SK-N-SH (cell line): Measurements from ENCODE around the gene C17orf113. TPM values are rescaled to one million over a fixed set of nuclear protein-coding genes. Genes with fewer than 3 reads are reported as not detected.
A peak's percentile ranks its signal among the peaks of the same experiment; 100 is the strongest.

Experiments used
- CTCF ChIA-PET: fragments of 300-600, 350-600 bp; formaldehyde crosslinking; extraction: SDS; loops from one replicate; lab custom pipeline; 2021; lab: Yijun Ruan, JAX
- POLR2A ChIA-PET: fragments of 350-600 bp; sonication (Branson Sonifier 250); formaldehyde crosslinking; extraction: SDS; loops from one replicate; lab custom pipeline; 2020; ENCODE audit warnings: antibody characterized with exemption, inconsistent platforms; lab: Yijun Ruan, JAX
- DNase-seq: peaks from one replicate; pipeline ENCODE4 v3.0.0; 2012
- H2AFZ ChIP-seq: fragments of 200-600 bp; sonication (generic); 2 replicates; pipeline ENCODE4 v1.8.1; 2016; ENCODE audit warnings: antibody characterized with exemption, mild to moderate bottlenecking, low read depth
- H3F3A ChIP-seq: fragments of 200-600 bp; sonication (generic); replicated peaks from 2 replicates; pipeline ENCODE3; 2016; ENCODE audit warnings: antibody characterized with exemption, mild to moderate bottlenecking; ENCODE audit not compliant: insufficient read depth
- H3K27ac ChIP-seq, 2 experiments: fragments of 200-500 bp in 1 of 2; fragments of 200-600 bp in 1 of 2; sonication (Bioruptor generic) in 1 of 2; sonication (generic), shearing (Covaris generic) in 1 of 2; 2 replicates each; pipeline versions ENCODE4 v1.5.1 to v1.6.1; 2014 to 2016; ENCODE audit warnings: low read depth in 2 of 2, inconsistent platforms in 1 of 2, low read length in 1 of 2, mild to moderate bottlenecking in 1 of 2, mixed read lengths in 1 of 2
- H3K27me3 ChIP-seq: fragments of 200-600 bp; sonication (generic), shearing (Covaris generic); 2 replicates; pipeline ENCODE4 v1.6.1; 2016; ENCODE audit warnings: mixed run types; ENCODE audit not compliant: insufficient read depth
- H3K36me3 ChIP-seq, 2 experiments: fragments of 200-500 bp in 1 of 2; fragments of 200-600 bp in 1 of 2; sonication (Bioruptor generic) in 1 of 2; sonication (generic) in 1 of 2; replicated peaks in 1 of 2; 2 replicates each; pipeline versions ENCODE3 to v1.5.1; 2014 to 2016; ENCODE audit warnings: low read length in 1 of 2, mild to moderate bottlenecking in 1 of 2; ENCODE audit not compliant: insufficient read depth in 2 of 2, control insufficient read depth in 1 of 2
- H3K4me1 ChIP-seq, 2 experiments: fragments of 200-500 bp in 1 of 2; fragments of 200-600 bp in 1 of 2; sonication (Bioruptor generic) in 1 of 2; sonication (generic), shearing (Covaris generic) in 1 of 2; 2 replicates each; pipeline versions ENCODE4 v1.5.1 to v1.6.1; 2014 to 2016; ENCODE audit warnings: low read depth in 1 of 2, low read length in 1 of 2, mixed run types in 1 of 2; ENCODE audit not compliant: insufficient read depth in 2 of 2, control insufficient read depth in 1 of 2
- H3K4me2 ChIP-seq: fragments of 200-600 bp; sonication (generic), shearing (Covaris generic); 2 replicates; pipeline ENCODE4 v1.6.1; 2017; ENCODE audit warnings: mixed run types
- H3K4me3 ChIP-seq, 2 experiments: fragments of 200-500 bp in 1 of 2; fragments of 200-600 bp in 1 of 2; sonication (Bioruptor generic) in 1 of 2; sonication (generic), shearing (Covaris generic) in 1 of 2; 2 replicates each; pipeline versions ENCODE4 v1.5.1 to v1.8.1; 2014 to 2016; ENCODE audit warnings: low read depth in 2 of 2, inconsistent platforms in 1 of 2, low read length in 1 of 2, mild to moderate bottlenecking in 1 of 2, mixed read lengths in 1 of 2, moderate library complexity in 1 of 2
- H3K79me2 ChIP-seq: fragments of 200-600 bp; sonication (generic); 2 replicates; pipeline ENCODE4 v1.8.1; 2017; ENCODE audit warnings: mild to moderate bottlenecking; ENCODE audit not compliant: insufficient read depth
- H3K9ac ChIP-seq: fragments of 200-600 bp; sonication (generic); 2 replicates; pipeline ENCODE4 v1.6.1; 2017; ENCODE audit warnings: mixed run types
- H3K9me2 ChIP-seq: fragments of 200-600 bp; sonication (generic); 2 replicates; pipeline ENCODE4 v1.6.1; 2017; ENCODE audit warnings: mixed run types
- H3K9me3 ChIP-seq: fragments of 200-600 bp; sonication (generic); 2 replicates; pipeline ENCODE4 v1.6.1; 2017; ENCODE audit warnings: mixed run types, mild to moderate bottlenecking, moderate library complexity
- H4K20me1 ChIP-seq: fragments of 200-600 bp; sonication (generic); 2 replicates; pipeline ENCODE4 v1.6.1; 2017; ENCODE audit warnings: mild to moderate bottlenecking, mixed run types; ENCODE audit not compliant: insufficient read depth
- CHD2 ChIP-seq: fragments of 150-350 bp; IDR thresholded peaks from 2 replicates; pipeline ENCODE4 v1.6.1; 2018; ENCODE audit warnings: low read length; ENCODE audit not compliant: partially characterized antibody
- ELF1 ChIP-seq: IDR thresholded peaks from 2 replicates; pipeline ENCODE4 v1.4.0; 2012
- EP300 ChIP-seq, 2 experiments: IDR thresholded peaks; 2 replicates each; pipeline versions ENCODE4 v1.4.0 to v1.6.1; 2012; ENCODE audit warnings: borderline replicate concordance in 1 of 2, low read depth in 1 of 2, low read length in 1 of 2
- GABPA ChIP-seq: IDR thresholded peaks from 2 replicates; pipeline ENCODE4 v1.4.0; 2012; ENCODE audit warnings: low read depth, mild to moderate bottlenecking
- GATA2 ChIP-seq: sonication (generic); formaldehyde crosslinking; IDR thresholded peaks from 2 replicates; pipeline ENCODE4 v1.5.0; 2020; ENCODE audit warnings: mild to moderate bottlenecking, missing genetic modification reagents
- JUND ChIP-seq: IDR thresholded peaks from 2 replicates; pipeline ENCODE4 v1.4.0; 2012
- MEF2A ChIP-seq: IDR thresholded peaks from 2 replicates; pipeline ENCODE4 v1.4.0; 2012; ENCODE audit warnings: low read depth, borderline replicate concordance
- MXI1 ChIP-seq: IDR thresholded peaks from 2 replicates; pipeline ENCODE4 v1.6.1; 2012; ENCODE audit warnings: mild to moderate bottlenecking, low read depth, low read length, improper control_type of control experiment
- NFIC ChIP-seq: IDR thresholded peaks from 2 replicates; pipeline ENCODE4 v1.4.0; 2012; ENCODE audit warnings: borderline replicate concordance
- NRF1 ChIP-seq: IDR thresholded peaks from 2 replicates; pipeline ENCODE4 v1.6.1; 2012; ENCODE audit warnings: low read depth, mild to moderate bottlenecking, low read length
- PBX3 ChIP-seq: IDR thresholded peaks from 2 replicates; pipeline ENCODE4; 2012
- RAD21 ChIP-seq: IDR thresholded peaks from 2 replicates; pipeline ENCODE4 v1.6.1; 2012; ENCODE audit warnings: mild to moderate bottlenecking, low read length
- RCOR1 ChIP-seq: fragments of 150-350 bp; IDR thresholded peaks from 2 replicates; pipeline ENCODE4 v1.6.1; 2017; ENCODE audit warnings: antibody characterized with exemption, low read length
- RFX5 ChIP-seq: IDR thresholded peaks from 2 replicates; pipeline ENCODE4 v1.6.1; 2012; ENCODE audit warnings: mild to moderate bottlenecking, improper control_type of control experiment, low read length
- RXRA ChIP-seq: IDR thresholded peaks from 2 replicates; pipeline ENCODE4 v1.4.0; 2012; ENCODE audit warnings: low read depth, mild to moderate bottlenecking, borderline replicate concordance
- SMC3 ChIP-seq: IDR thresholded peaks from 2 replicates; pipeline ENCODE4 v1.6.1; 2012; ENCODE audit warnings: low read depth, low read length, improper control_type of control experiment
- TAF1 ChIP-seq: IDR thresholded peaks from 2 replicates; pipeline ENCODE4 v1.6.1; 2012; ENCODE audit warnings: low read depth, mild to moderate bottlenecking, low read length, moderate library complexity, borderline replicate concordance
- TCF12 ChIP-seq: IDR thresholded peaks from 2 replicates; pipeline ENCODE4 v1.4.0; 2012
- TEAD4 ChIP-seq: IDR thresholded peaks from 2 replicates; pipeline ENCODE4 v1.4.0; 2012; ENCODE audit warnings: mild to moderate bottlenecking, borderline replicate concordance; ENCODE audit not compliant: insufficient read depth
- USF2 ChIP-seq: fragments of 150-350 bp; IDR thresholded peaks from 2 replicates; pipeline ENCODE4 v1.6.1; 2017; ENCODE audit warnings: antibody characterized with exemption, low read length, low read depth, borderline replicate concordance
- YY1 ChIP-seq: IDR thresholded peaks from 2 replicates; pipeline ENCODE4 v1.4.0; 2012; ENCODE audit warnings: low read depth, mild to moderate bottlenecking
- WGBS: methylation state at CpG from one replicate; pipeline ENCODE4 v1.1.6; 2017; ENCODE audit warnings: low lambda C conversion rate; 5-methylcytosine and 5-hydroxymethylcytosine counted together
- polyA plus RNA-seq, 3 experiments: library from polyadenylated mRNA; depleted of rRNA; stranded (reverse); fragments of >200 nt; gene quantifications; 2 replicates each; pipeline ENCODE4 v1.2.3, GENCODE V29; 2012
- TF ChIP-seq, protein P1 (sequence below): fragments of 200-600 bp; sonication (generic); IDR thresholded peaks from 2 replicates; pipeline ENCODE4 v1.6.1; 2017; ENCODE audit warnings: antibody characterized with exemption, mild to moderate bottlenecking, moderate library complexity

The C17orf113 gene
- polyA plus RNA-seq (2012; rRNA removed) = 0.44 and 0.52 TPM in 2 replicates
- 0.19 and 0.45 TPM in 2 replicates for polyA plus RNA-seq (2012; cell fraction: cytosol; rRNA removed)
- 0.83 and 0.94 TPM in 2 replicates for polyA plus RNA-seq (2012; cell fraction: nucleus; rRNA removed)

- Histone ChIP-seq H3K9ac (peak within 1 kb of the TSS; percentile 39; the same call in 1 of the 2 replicates), H3F3A (no peaks in the 10 kb centered on the region), H3K9me2 (no peaks in the 10 kb centered on the region), H2AFZ (peak within 1 kb of the TSS; percentile 89), H3K4me3 (peak within 1 kb of the TSS; percentile 57 to 60), H3K27me3 (peaks cover 15% of the 10 kb centered on the region), H3K27ac (no peak within 1 kb of the TSS), H3K36me3 (no peaks in the 10 kb centered on the region), H3K79me2 (no peaks in the 10 kb centered on the region), H3K4me2 (peak within 1 kb of the TSS; percentile 87), H4K20me1 (no peaks in the 10 kb centered on the region), H3K9me3 (no peaks in the 10 kb centered on the region)
- ChIA-PET CTCF (interaction anchor here (0.8 to 3.7 kb wide), 12 partner anchors 10 to 131 kb away, joined by 3 to 15 read pairs (median 5); partner anchors contain the start of gene NKIRAS2), POLR2A (interaction anchor here (0.6 kb wide), 1 partner anchor 462 kb away, joined by 3 read pairs; no protein-coding TSS in a partner anchor)
- peak; percentile 94 for DNase-seq
- WGBS = 7% methylated on average over 14 of the region's 65 CpGs
- TF ChIP-seq TAF1 = peak; percentile 74; the same call in 1 of the 2 replicates
- 0 out of 2 replicates have a peak, but pooled peaks have one; percentile 11 for TF ChIP-seq SMC3
- no peak for TF ChIP-seq RCOR1
- TF ChIP-seq, protein P1, sequence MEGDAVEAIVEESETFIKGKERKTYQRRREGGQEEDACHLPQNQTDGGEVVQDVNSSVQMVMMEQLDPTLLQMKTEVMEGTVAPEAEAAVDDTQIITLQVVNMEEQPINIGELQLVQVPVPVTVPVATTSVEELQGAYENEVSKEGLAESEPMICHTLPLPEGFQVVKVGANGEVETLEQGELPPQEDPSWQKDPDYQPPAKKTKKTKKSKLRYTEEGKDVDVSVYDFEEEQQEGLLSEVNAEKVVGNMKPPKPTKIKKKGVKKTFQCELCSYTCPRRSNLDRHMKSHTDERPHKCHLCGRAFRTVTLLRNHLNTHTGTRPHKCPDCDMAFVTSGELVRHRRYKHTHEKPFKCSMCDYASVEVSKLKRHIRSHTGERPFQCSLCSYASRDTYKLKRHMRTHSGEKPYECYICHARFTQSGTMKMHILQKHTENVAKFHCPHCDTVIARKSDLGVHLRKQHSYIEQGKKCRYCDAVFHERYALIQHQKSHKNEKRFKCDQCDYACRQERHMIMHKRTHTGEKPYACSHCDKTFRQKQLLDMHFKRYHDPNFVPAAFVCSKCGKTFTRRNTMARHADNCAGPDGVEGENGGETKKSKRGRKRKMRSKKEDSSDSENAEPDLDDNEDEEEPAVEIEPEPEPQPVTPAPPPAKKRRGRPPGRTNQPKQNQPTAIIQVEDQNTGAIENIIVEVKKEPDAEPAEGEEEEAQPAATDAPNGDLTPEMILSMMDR = peak; percentile 27; the same call in 1 of the 2 replicates
- TF ChIP-seq MXI1 = peak; percentile 46; the same call in 1 of the 2 replicates
- TF ChIP-seq RAD21 = peak; percentile 33; the same call in 1 of the 2 replicates
- TF ChIP-seq YY1 = peak; percentile 76
- TF ChIP-seq NFIC = no peak
- TF ChIP-seq, all 33 proteins: peak for 6
- H3K4me1 ChIP-seq = peaks cover 0 to 8% of the 10 kb centered on the region in 2 experiments; a peak in 1 of 4 replicates
Observed at GRCh38 chr17:42050393-42051012, at the start of gene C17orf113. Gene C17orf113 (minus strand): TSS chr17:42050601. CDS start chr17:42043376, 7,225 bp downstream.

DNA sequence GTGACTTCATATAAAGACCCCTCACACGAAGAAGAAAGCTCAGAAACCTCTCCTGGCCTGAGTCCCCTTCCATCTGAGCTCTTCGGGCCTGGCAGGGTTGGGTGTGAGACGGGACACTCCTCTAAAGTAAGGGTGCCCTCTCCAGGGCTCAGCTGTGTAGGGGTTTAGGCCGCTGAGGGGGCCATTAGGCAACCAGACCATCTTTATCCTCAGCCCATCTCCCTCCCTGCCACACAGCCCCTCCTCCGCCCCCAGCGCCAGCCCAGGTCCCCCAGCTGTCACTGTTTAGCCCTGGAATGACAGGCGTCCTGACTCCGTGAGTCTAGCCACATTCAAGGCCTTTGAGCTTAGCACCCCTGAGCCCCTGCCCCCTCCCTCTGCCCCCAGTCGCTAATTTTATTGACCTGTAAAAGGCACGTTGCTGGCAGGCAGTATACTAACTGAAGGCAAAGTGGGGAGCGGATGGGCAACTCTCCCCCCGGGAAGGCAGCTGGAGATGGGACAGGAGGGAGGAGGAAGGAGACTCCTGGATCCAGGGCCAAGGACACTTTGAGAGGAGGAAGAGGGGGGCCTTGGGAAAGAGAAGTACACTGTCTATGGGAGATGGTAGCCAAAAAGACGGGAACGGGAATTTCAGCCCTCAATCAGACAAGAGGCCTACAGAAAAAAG is 48.5 kb upstream of the C17orf113 start:
- no peaks in the 10 kb centered on the region; the same call in 1 of the 2 replicates for H3K27me3 ChIP-seq
- ChIA-PET POLR2A (no interaction called here), CTCF (interaction anchor here (0.7 to 29.9 kb wide), 8 partner anchors 10 to 139 kb away, joined by 3 to 496 read pairs (median 4); partner anchors contain the start of genes DNAJC7 and NKIRAS2)
- TF ChIP-seq YY1 = no peak
- TF ChIP-seq MEF2A = no peak
- TF ChIP-seq TEAD4 = no peak
- TF ChIP-seq RCOR1 = no peak
- TF ChIP-seq RXRA = no peak
- TF ChIP-seq JUND = no peak
- TF ChIP-seq GABPA = no peak
- TF ChIP-seq TCF12 = no peak
- no peak for TF ChIP-seq GATA2 (CRISPR knock-in tag)
- no peak for TF ChIP-seq EP300 (IDR thresholded peaks at IDR 0.05; ENCODE audit: borderline replicate concordance in 1 of 2, low read depth in 1 of 2, low read length in 1 of 2)
- TF ChIP-seq MXI1 = no peak
- no peak for TF ChIP-seq PBX3
- no peak for TF ChIP-seq RFX5
- no peak for TF ChIP-seq NRF1
- TF ChIP-seq ELF1 = no peak
- TF ChIP-seq USF2 = no peak
- TF ChIP-seq NFIC = no peak
- TF ChIP-seq CHD2 = no peak

More for the DNA sequence above, 48.5 kb upstream of the C17orf113 start:
- Histone ChIP-seq H3K79me2 (no peaks in the 10 kb centered on the region), H3K9me2 (no peaks in the 10 kb centered on the region), H3K4me1 (peaks cover 0 to 8% of the 10 kb centered on the region in 2 experiments; a peak in 1 of 4 replicates), H3K9me3 (no peaks in the 10 kb centered on the region), H3K36me3 (no peaks in the 10 kb centered on the region), H2AFZ (no peak overlapping the region), H4K20me1 (no peaks in the 10 kb centered on the region), H3K4me2 (no peak overlapping the region), H3F3A (no peaks in the 10 kb centered on the region), H3K9ac (no peak overlapping the region), H3K4me3 (no peak overlapping the region), H3K27ac (no peak overlapping the region)
- DNase-seq = peak; percentile 54
- 80% methylated on average over 11 of the region's 14 CpGs for WGBS
